Suprapubic skin (tissue), 3 donors: ENCODE data around the gene OR6N1.

ENCODE experiments used
- CTCF ChIP-seq, 2 donors: fragments of 200-600 bp in 1 of 2; fragments of 450-650 bp in 1 of 2; sonication (generic) in 1 of 2; IDR thresholded peaks; one replicate each; pipeline ENCODE4 v1.5.1; 2016 to 2019; ENCODE audit warnings: antibody characterized with exemption in 2 of 2, mild to moderate bottlenecking in 1 of 2, moderate library complexity in 1 of 2
- EP300 ChIP-seq: sonication (generic); formaldehyde crosslinking; IDR thresholded peaks from one replicate; pipeline ENCODE4 v1.6.1; 2017; ENCODE audit warnings: antibody characterized with exemption
- POLR2A ChIP-seq, 2 donors: fragments of 450-650 bp; IDR thresholded peaks; one replicate each; pipeline ENCODE4 v1.6.1; 2017; ENCODE audit warnings: antibody characterized with exemption in 2 of 2, mild to moderate bottlenecking in 2 of 2, moderate library complexity in 2 of 2

GRCh38 chr1:158771950-158772866 lies at the start of gene OR6N1:
- TF ChIP-seq POLR2A (IDR thresholded peaks at IDR 0.05) (no peak), EP300 (no peak), CTCF (IDR thresholded peaks at IDR 0.05) (no peak)
